NCI-H2196 treated with DMSO at 0.1 percent for 48 hours (cell line): ENCODE data around the gene UBE2G1.
"Not testable (repeated sequence)": the region's sequence is repeated elsewhere in the genome, so short reads cannot be mapped to it uniquely, and the experiment has no call there.

Experiments used
- DNase-seq: peaks from one replicate; lab custom pipeline; 2025; ENCODE audit not compliant: unreplicated experiment; lab: John Stamatoyannopoulos, UW

Gene UBE2G1

GRCh38 chr17:4375796-4376440 lies 9.4 kb upstream of the UBE2G1 start:
- not testable (repeated sequence) for DNase-seq

GRCh38 chr17:4375039-4375748 lies 8.7 kb upstream of the UBE2G1 start:
- DNase-seq = no peak

GRCh38 chr17:4369557-4370230 lies 3.2 kb upstream of the UBE2G1 start:
- no peak for DNase-seq

GRCh38 chr17:4368341-4368740 lies 1.9 kb upstream of the UBE2G1 start:
- no peak for DNase-seq

GRCh38 chr17:4367177-4367576 lies 702 bp upstream of the UBE2G1 start:
- not testable (repeated sequence) for DNase-seq

- DNase-seq = no peak
Observed at GRCh38 chr17:4365628-4366326, 698 bp downstream of the UBE2G1 start.

GRCh38 chr17:4365103-4365627 lies 1.3 kb downstream of the UBE2G1 start:
- DNase-seq = peak; percentile 25

GRCh38 chr17:4364622-4365041 lies 1.8 kb downstream of the UBE2G1 start:
- DNase-seq = no peak

GRCh38 chr17:4362141-4362540 lies 4.3 kb downstream of the UBE2G1 start:
- DNase-seq = no peak

- DNase-seq = no peak
Observed at GRCh38 chr17:4358154-4358553, 8.3 kb downstream of the UBE2G1 start.

- no peak for DNase-seq
Observed at GRCh38 chr17:4357671-4358070, 8.8 kb downstream of the UBE2G1 start.

- no peak for DNase-seq
Observed at GRCh38 chr17:4357030-4357628, 9.3 kb downstream of the UBE2G1 start.

GRCh38 chr17:4354862-4355514 lies 11.5 kb downstream of the UBE2G1 start:
- no peak for DNase-seq

GRCh38 chr17:4354206-4354605 lies 12.3 kb downstream of the UBE2G1 start:
- DNase-seq = no peak

- DNase-seq = not testable (repeated sequence)
Observed at GRCh38 chr17:4350214-4350613, 16.3 kb downstream of the UBE2G1 start.

- DNase-seq = no peak
Observed at GRCh38 chr17:4345581-4346252, 20.8 kb downstream of the UBE2G1 start.

GRCh38 chr17:4344926-4345325 lies 21.5 kb downstream of the UBE2G1 start:
- DNase-seq = no peak

GRCh38 chr17:4342535-4342934 lies 23.9 kb downstream of the UBE2G1 start:
- no peak for DNase-seq

- DNase-seq = no peak
Observed at GRCh38 chr17:4341616-4341977, 24.9 kb downstream of the UBE2G1 start.
